Esophagus (tissue), 2 donors: ENCODE measurements around the gene GPR87. TPM values are rescaled to one million over a fixed set of nuclear protein-coding genes. Genes with fewer than 3 reads are reported as not detected.
A peak's percentile ranks its signal among the peaks of the same experiment; 100 is the strongest.

Experiments
- H3K27ac ChIP-seq, 2 donors: one replicate each; pipeline ENCODE4 v1.5.1; 2013; ENCODE audit warnings: low read depth in 2 of 2, mild to moderate bottlenecking in 2 of 2, inconsistent platforms in 1 of 2, low read length in 1 of 2, moderate library complexity in 1 of 2
- H3K27me3 ChIP-seq, 2 donors: one replicate each; pipeline ENCODE4 v1.6.1; 2013; ENCODE audit warnings: low read length in 2 of 2, control low read depth in 1 of 2, mild to moderate bottlenecking in 1 of 2; ENCODE audit not compliant: insufficient read depth in 2 of 2, control insufficient read depth in 1 of 2
- H3K36me3 ChIP-seq, 2 donors: one replicate each; pipeline ENCODE4 v1.6.1; 2013; ENCODE audit warnings: low read length in 1 of 2; ENCODE audit not compliant: control insufficient read depth in 2 of 2, insufficient read depth in 2 of 2
- H3K4me1 ChIP-seq, 2 donors: one replicate each; pipeline ENCODE4 v1.6.1; 2013; ENCODE audit warnings: low read length in 1 of 2; ENCODE audit not compliant: control insufficient read depth in 2 of 2, insufficient read depth in 2 of 2
- H3K4me3 ChIP-seq, 2 donors: one replicate each; pipeline ENCODE4 v1.5.1; 2013; ENCODE audit warnings: low read length in 2 of 2, mild to moderate bottlenecking in 2 of 2, low read depth in 1 of 2, moderate library complexity in 1 of 2
- H3K9me3 ChIP-seq, 2 donors: one replicate each; pipeline ENCODE4 v1.6.1; 2013; ENCODE audit warnings: mild to moderate bottlenecking in 2 of 2, low read depth in 1 of 2, low read length in 1 of 2, moderate library complexity in 1 of 2; ENCODE audit not compliant: control insufficient read depth in 2 of 2, insufficient read depth in 1 of 2
- WGBS, 2 donors: extraction: QIAGEN DNeasy Blood & Tissue Kit; methylation state at CpG; one replicate each; pipeline ENCODE4 v1.1.7; 2013; 5-methylcytosine and 5-hydroxymethylcytosine counted together
- polyA plus RNA-seq, 2 donors: library from polyadenylated mRNA; stranded (reverse); fragments of 200-250 nt; gene quantifications; one replicate each; pipeline ENCODE4 v1.2.3, GENCODE V29; 2013
- donor health status: healthy with polysubstance abuse.
- donor health status: Bipolar disorder and iron deficiency.

GPR87 gene
- polyA plus RNA-seq, 2 donors, result 50.2 to 75.3 TPM

DNA sequence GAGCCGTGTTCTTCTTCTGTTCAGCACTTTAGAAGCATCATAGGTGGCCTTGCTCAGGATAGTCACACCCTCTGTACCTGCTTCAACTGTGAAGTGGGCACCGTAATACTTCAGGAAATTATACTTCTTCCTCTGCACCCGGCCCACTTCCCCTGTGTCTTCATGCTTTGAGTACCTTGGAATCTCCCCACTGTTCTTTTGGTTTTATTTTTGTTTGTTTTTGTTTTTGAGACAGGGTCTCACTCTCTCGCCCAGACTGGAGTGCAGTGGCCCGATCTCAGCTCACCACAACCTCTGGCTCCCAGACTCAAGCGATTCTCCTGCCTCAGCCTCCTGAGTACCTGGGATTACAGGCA is 40.0 kb downstream of the GPR87 start:
- no peaks in the 10 kb centered on the region for H3K4me1 ChIP-seq
- peak overlapping the region in 1 of 2 donors; percentile 4 for H3K27ac ChIP-seq
- 74 to 78% methylated on average over 6 of the region's 6 CpGs for WGBS, 2 donors
- no peaks in the 10 kb centered on the region for H3K27me3 ChIP-seq
- no peaks in the 10 kb centered on the region for H3K36me3 ChIP-seq
- H3K4me3 ChIP-seq, result no peak overlapping the region
- H3K9me3 ChIP-seq, result no peaks in the 10 kb centered on the region

DNA sequence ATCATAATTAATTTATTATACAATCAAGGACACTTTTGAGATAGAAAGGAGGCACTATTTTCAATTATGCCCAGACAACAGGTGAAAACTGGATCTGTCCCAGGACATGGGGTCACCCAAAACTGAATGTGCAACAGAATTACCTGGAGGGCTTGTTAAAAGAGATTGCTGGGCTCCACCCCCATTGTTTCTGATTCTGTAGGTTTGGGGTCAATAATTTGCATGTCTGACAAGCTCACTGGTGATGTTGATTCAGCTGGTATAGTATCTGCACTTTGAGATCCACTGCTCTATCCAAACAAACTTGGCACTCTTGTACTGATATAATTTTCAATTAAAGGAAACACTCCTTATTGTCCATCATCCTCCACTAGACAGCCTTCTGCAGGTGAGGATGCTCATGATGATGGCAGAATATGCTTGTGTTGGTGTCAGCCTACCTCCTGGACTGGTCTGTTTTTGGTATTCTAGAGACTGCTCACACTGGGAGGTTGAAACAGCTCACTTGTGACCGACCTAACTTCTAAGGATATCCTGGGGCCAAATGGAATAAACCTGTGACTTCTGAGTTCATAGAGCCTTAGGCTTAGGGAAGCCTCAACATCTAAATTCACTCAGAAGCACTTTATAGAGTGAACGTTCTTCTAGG is 40.5 kb downstream of the GPR87 start:
- Histone ChIP-seq H3K9me3 (no peaks in the 10 kb centered on the region), H3K36me3 (no peaks in the 10 kb centered on the region), H3K4me3 (no peak overlapping the region), H3K27ac (peak overlapping the region in 1 of 2 donors; percentile 4), H3K4me1 (no peaks in the 10 kb centered on the region), H3K27me3 (no peaks in the 10 kb centered on the region)
- 70 to 73% methylated on average over 2 of the region's 2 CpGs for WGBS, 2 donors

GRCh38 chr3:151275091-151275490 is 41.5 kb downstream of the GPR87 start:
- H3K27ac ChIP-seq, result no peak overlapping the region
- WGBS, 2 donors, result 74 to 75% methylated on average over 5 of the region's 5 CpGs
- no peak overlapping the region for H3K4me3 ChIP-seq

DNA sequence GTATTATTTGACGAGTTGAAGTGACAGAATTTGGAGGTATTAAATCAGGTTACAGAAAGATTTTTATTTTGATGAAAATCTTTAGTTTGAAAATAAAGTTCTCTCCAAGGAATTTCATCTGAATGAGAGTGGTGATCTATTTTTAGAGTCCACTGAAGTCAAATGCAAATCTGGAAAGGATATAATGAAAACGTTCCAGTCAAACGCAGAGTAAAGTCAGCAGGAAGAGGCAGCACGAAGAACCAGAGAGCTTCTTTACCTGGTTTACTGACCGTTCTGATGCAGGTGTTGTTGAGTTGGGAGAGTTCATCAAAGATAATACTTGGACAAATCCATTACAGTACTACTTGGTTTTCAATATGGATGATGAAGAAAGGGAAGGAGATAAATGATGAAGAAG is 47.0 kb downstream of the GPR87 start:
- H3K4me3 ChIP-seq, result no peak overlapping the region
- H3K27ac ChIP-seq, result no peak overlapping the region
- 69 to 70% methylated on average over 5 of the region's 5 CpGs for WGBS, 2 donors
- H3K36me3 ChIP-seq, result no peaks in the 10 kb centered on the region
- no peaks in the 10 kb centered on the region for H3K9me3 ChIP-seq
- H3K27me3 ChIP-seq, result no peaks in the 10 kb centered on the region
- H3K4me1 ChIP-seq, result no peaks in the 10 kb centered on the region

More at GRCh38 chr3:151275091-151275490, 41.5 kb downstream of the GPR87 start:
- no peaks in the 10 kb centered on the region for H3K9me3 ChIP-seq
- no peaks in the 10 kb centered on the region for H3K27me3 ChIP-seq
- H3K4me1 ChIP-seq, result no peaks in the 10 kb centered on the region
- H3K36me3 ChIP-seq, result no peaks in the 10 kb centered on the region

- no peaks in the 10 kb centered on the region for H3K36me3 ChIP-seq
- no peak overlapping the region for H3K4me3 ChIP-seq
- H3K9me3 ChIP-seq, result no peaks in the 10 kb centered on the region
- no peak overlapping the region for H3K27ac ChIP-seq
- WGBS, 2 donors, result 82 to 84% methylated on average over 11 of the region's 11 CpGs
- no peaks in the 10 kb centered on the region for H3K4me1 ChIP-seq
- H3K27me3 ChIP-seq, result no peaks in the 10 kb centered on the region
These were observed 48.1 kb downstream of the GPR87 start for GRCh38 chr3:151268267-151269235.

- no peaks in the 10 kb centered on the region for H3K9me3 ChIP-seq
- no peaks in the 10 kb centered on the region for H3K4me1 ChIP-seq
- no peak overlapping the region for H3K4me3 ChIP-seq
- 87 to 95% methylated on average over 1 of the region's 1 CpG for WGBS, 2 donors
- H3K27me3 ChIP-seq, result no peaks in the 10 kb centered on the region
- H3K27ac ChIP-seq, result no peak overlapping the region
- H3K36me3 ChIP-seq, result no peaks in the 10 kb centered on the region
These were observed 49.6 kb downstream of the GPR87 start for GRCh38 chr3:151267066-151267465.

GRCh38 chr3:151265866-151266265 is 50.8 kb downstream of the GPR87 start:
- 72 to 73% methylated on average over 5 of the region's 5 CpGs for WGBS, 2 donors

GRCh38 chr3:151265166-151265565 is 51.5 kb downstream of the GPR87 start:
- H3K4me1 ChIP-seq, result no peaks in the 10 kb centered on the region
- no peaks in the 10 kb centered on the region for H3K36me3 ChIP-seq
- no peak overlapping the region for H3K4me3 ChIP-seq
- H3K9me3 ChIP-seq, result no peaks in the 10 kb centered on the region
- H3K27me3 ChIP-seq, result no peaks in the 10 kb centered on the region
- 84% methylated on average over 5 of the region's 5 CpGs for WGBS, 2 donors
- H3K27ac ChIP-seq, result peak overlapping the region in 1 of 2 donors; percentile 58

More at GRCh38 chr3:151265866-151266265, 50.8 kb downstream of the GPR87 start:
- Histone ChIP-seq H3K9me3 (no peaks in the 10 kb centered on the region), H3K27me3 (no peaks in the 10 kb centered on the region), H3K36me3 (no peaks in the 10 kb centered on the region), H3K27ac (peak overlapping the region; percentile 31 to 58), H3K4me1 (no peaks in the 10 kb centered on the region), H3K4me3 (no peak overlapping the region)

GRCh38 chr3:151264605-151265004 is 52.0 kb downstream of the GPR87 start:
- Histone ChIP-seq H3K9me3 (no peaks in the 10 kb centered on the region), H3K4me1 (no peaks in the 10 kb centered on the region), H3K27ac (peak overlapping the region; percentile 33 to 52), H3K36me3 (no peaks in the 10 kb centered on the region), H3K27me3 (no peaks in the 10 kb centered on the region), H3K4me3 (no peak overlapping the region)
- WGBS, 2 donors, result 89 to 91% methylated on average over 1 of the region's 1 CpG
